ENCODE results near the gene TENT4A. TPM values are rescaled to one million over a fixed set of nuclear protein-coding genes. Genes with fewer than 3 reads are reported as not detected.

TENT4A gene
- total RNA-seq, 1 experiment from 2014 or later = 29.2 TPM

- TF ChIP-seq ZSCAN18 (CRISPR knock-in tag; IDR thresholded peaks at IDR 0.05) (no peak), AFF4 (CRISPR knock-in tag; IDR thresholded peaks at IDR 0.05; ENCODE audit: borderline replicate concordance) (no peak), E2F5 (CRISPR knock-in tag; IDR thresholded peaks at IDR 0.05) (no peak), MYBL2 (CRISPR knock-in tag; IDR thresholded peaks at IDR 0.05) (no peak), FOXK1 (CRISPR knock-in tag; IDR thresholded peaks at IDR 0.05) (no peak), TP53 (CRISPR knock-in tag; IDR thresholded peaks at IDR 0.05) (no peak), CREM (CRISPR knock-in tag; IDR thresholded peaks at IDR 0.05) (no peak), RELA (CRISPR knock-in tag; IDR thresholded peaks at IDR 0.05; ENCODE audit: borderline replicate concordance) (no peak), ZNF423 (CRISPR knock-in tag; IDR thresholded peaks at IDR 0.05) (no peak), CBFB (CRISPR knock-in tag; IDR thresholded peaks at IDR 0.05; ENCODE audit: low read depth) (no peak), SOX15 (CRISPR knock-in tag; IDR thresholded peaks at IDR 0.05) (no peak)
- TF ChIP-seq, protein P1, sequence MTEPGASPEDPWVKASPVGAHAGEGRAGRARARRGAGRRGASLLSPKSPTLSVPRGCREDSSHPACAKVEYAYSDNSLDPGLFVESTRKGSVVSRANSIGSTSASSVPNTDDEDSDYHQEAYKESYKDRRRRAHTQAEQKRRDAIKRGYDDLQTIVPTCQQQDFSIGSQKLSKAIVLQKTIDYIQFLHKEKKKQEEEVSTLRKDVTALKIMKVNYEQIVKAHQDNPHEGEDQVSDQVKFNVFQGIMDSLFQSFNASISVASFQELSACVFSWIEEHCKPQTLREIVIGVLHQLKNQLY (CRISPR knock-in tag; IDR thresholded peaks at IDR 0.05) = no peak
- TF ChIP-seq, protein P2, sequence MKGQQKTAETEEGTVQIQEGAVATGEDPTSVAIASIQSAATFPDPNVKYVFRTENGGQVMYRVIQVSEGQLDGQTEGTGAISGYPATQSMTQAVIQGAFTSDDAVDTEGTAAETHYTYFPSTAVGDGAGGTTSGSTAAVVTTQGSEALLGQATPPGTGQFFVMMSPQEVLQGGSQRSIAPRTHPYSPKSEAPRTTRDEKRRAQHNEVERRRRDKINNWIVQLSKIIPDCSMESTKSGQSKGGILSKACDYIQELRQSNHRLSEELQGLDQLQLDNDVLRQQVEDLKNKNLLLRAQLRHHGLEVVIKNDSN (CRISPR knock-in tag; IDR thresholded peaks at IDR 0.05) = no peak
- TF ChIP-seq, protein P3, sequence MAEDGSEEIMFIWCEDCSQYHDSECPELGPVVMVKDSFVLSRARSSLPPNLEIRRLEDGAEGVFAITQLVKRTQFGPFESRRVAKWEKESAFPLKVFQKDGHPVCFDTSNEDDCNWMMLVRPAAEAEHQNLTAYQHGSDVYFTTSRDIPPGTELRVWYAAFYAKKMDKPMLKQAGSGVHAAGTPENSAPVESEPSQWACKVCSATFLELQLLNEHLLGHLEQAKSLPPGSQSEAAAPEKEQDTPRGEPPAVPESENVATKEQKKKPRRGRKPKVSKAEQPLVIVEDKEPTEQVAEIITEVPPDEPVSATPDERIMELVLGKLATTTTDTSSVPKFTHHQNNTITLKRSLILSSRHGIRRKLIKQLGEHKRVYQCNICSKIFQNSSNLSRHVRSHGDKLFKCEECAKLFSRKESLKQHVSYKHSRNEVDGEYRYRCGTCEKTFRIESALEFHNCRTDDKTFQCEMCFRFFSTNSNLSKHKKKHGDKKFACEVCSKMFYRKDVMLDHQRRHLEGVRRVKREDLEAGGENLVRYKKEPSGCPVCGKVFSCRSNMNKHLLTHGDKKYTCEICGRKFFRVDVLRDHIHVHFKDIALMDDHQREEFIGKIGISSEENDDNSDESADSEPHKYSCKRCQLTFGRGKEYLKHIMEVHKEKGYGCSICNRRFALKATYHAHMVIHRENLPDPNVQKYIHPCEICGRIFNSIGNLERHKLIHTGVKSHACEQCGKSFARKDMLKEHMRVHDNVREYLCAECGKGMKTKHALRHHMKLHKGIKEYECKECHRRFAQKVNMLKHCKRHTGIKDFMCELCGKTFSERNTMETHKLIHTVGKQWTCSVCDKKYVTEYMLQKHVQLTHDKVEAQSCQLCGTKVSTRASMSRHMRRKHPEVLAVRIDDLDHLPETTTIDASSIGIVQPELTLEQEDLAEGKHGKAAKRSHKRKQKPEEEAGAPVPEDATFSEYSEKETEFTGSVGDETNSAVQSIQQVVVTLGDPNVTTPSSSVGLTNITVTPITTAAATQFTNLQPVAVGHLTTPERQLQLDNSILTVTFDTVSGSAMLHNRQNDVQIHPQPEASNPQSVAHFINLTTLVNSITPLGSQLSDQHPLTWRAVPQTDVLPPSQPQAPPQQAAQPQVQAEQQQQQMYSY (CRISPR knock-in tag; IDR thresholded peaks at IDR 0.05) = no peak
- TF ChIP-seq, protein P4, sequence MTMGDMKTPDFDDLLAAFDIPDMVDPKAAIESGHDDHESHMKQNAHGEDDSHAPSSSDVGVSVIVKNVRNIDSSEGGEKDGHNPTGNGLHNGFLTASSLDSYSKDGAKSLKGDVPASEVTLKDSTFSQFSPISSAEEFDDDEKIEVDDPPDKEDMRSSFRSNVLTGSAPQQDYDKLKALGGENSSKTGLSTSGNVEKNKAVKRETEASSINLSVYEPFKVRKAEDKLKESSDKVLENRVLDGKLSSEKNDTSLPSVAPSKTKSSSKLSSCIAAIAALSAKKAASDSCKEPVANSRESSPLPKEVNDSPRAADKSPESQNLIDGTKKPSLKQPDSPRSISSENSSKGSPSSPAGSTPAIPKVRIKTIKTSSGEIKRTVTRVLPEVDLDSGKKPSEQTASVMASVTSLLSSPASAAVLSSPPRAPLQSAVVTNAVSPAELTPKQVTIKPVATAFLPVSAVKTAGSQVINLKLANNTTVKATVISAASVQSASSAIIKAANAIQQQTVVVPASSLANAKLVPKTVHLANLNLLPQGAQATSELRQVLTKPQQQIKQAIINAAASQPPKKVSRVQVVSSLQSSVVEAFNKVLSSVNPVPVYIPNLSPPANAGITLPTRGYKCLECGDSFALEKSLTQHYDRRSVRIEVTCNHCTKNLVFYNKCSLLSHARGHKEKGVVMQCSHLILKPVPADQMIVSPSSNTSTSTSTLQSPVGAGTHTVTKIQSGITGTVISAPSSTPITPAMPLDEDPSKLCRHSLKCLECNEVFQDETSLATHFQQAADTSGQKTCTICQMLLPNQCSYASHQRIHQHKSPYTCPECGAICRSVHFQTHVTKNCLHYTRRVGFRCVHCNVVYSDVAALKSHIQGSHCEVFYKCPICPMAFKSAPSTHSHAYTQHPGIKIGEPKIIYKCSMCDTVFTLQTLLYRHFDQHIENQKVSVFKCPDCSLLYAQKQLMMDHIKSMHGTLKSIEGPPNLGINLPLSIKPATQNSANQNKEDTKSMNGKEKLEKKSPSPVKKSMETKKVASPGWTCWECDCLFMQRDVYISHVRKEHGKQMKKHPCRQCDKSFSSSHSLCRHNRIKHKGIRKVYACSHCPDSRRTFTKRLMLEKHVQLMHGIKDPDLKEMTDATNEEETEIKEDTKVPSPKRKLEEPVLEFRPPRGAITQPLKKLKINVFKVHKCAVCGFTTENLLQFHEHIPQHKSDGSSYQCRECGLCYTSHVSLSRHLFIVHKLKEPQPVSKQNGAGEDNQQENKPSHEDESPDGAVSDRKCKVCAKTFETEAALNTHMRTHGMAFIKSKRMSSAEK (CRISPR knock-in tag; IDR thresholded peaks at IDR 0.05; ENCODE audit: borderline replicate concordance) = no peak
- Mint-ChIP-seq H3K27ac (no peak overlapping the region), H3K4me1 (peaks cover 17% of the 10 kb centered on the region), H3K27me3 (ENCODE audit: low read depth) (no peaks in the 10 kb centered on the region), H3K9me3 (no peaks in the 10 kb centered on the region), H3K36me3 (peaks cover 87% of the 10 kb centered on the region), H3K4me3 (no peak overlapping the region)
- CTCF ChIA-PET = no interaction called here
- no peak for DNase-seq (ENCODE audit: low spot score)
- POLR2A ChIA-PET = no interaction called here
- ATAC-seq = no peak
These were observed 39.0 kb downstream of the TENT4A start for GRCh38 chr5:6752236-6752635.

All from WTC11 (cell line).